ENCODE results near the gene NPHS1. TPM values are rescaled to one million over a fixed set of nuclear protein-coding genes. Genes with fewer than 3 reads are reported as not detected.
A peak's percentile ranks its signal among the peaks of the same experiment; 100 is the strongest.

Gene NPHS1
- total and polyA plus RNA-seq, 7 experiments from 2014 or later = 0.30 to 0.51 TPM; not detected in 5

DNA sequence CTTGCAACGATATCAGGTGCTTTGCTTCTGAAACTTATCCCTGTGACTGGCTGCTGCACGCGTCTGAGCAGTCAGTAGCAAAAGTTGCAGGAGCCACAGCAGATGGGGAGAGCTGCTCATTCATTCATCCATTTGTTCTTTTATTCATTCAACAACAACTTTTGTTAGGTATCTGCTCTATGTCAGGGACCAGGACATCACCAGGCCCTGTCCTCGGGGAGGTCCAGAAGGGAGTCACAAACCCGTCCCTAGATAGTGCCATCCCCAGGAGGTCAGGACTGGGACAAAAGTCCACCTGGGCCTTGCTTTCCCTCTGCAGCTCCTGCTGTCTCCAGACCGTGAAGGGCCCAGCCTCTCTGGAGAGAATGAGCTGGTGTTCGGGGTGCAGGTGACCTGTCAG lies 74.3 kb downstream of the NPHS1 start:
- Histone ChIP-seq H3K36me3 (ENCODE audit: control insufficient read depth in 2 of 3, insufficient read depth in 3 of 3, low read length in 3 of 3) (peaks cover 0 to 20% (median 0%) of the 10 kb centered on the region in 3 experiments), H3K4me1 (ENCODE audit: control insufficient read depth in 2 of 2, insufficient read depth in 2 of 2, low read length in 2 of 2) (peaks cover 0 to 6% of the 10 kb centered on the region in 2 donors), H3K27me3 (ENCODE audit: control insufficient read depth in 2 of 2, insufficient read depth in 2 of 2, low read length in 2 of 2) (no peaks in the 10 kb centered on the region), H3K27ac (ENCODE audit: low read depth, low read length) (no peak overlapping the region), H3K9me3 (ENCODE audit: control insufficient read depth in 2 of 3, low read length in 3 of 3) (no peaks in the 10 kb centered on the region), H3K4me3 (ENCODE audit: low read length) (no peak overlapping the region)
- H3K9me3 Mint-ChIP-seq = peaks cover 0 to 2% (median 0%) of the 10 kb centered on the region in 11 donors
- peak overlapping the region in 5 of 10 donors; percentile 11 to 51 (median 40) for H3K4me3 Mint-ChIP-seq
- CTCF ChIA-PET = interaction anchor here (0.5 to 1.0 kb wide), 3 partner anchors 79 to 477 kb away, joined by 3 to 4 read pairs (median 3); no protein-coding TSS in a partner anchor
- no peak overlapping the region for H3K27ac Mint-ChIP-seq
- DNase-seq (no peak), ATAC-seq (no peak)
- H3K36me3 Mint-ChIP-seq = peaks cover 0 to 16% (median 3%) of the 10 kb centered on the region in 5 donors
- H3K27me3 Mint-ChIP-seq = no peaks in the 10 kb centered on the region
- POLR2A ChIA-PET = no interaction called here
- peaks cover 13 to 28% (median 18%) of the 10 kb centered on the region in 7 donors for H3K4me1 Mint-ChIP-seq
- intact Hi-C loops (cut with micrococcal nuclease) = loop anchor here in 1 of 2 donors (10.0 kb wide), 1 partner anchor 277 kb away; the partner anchor contains the start of genes THAP8 and WDR62

DNA sequence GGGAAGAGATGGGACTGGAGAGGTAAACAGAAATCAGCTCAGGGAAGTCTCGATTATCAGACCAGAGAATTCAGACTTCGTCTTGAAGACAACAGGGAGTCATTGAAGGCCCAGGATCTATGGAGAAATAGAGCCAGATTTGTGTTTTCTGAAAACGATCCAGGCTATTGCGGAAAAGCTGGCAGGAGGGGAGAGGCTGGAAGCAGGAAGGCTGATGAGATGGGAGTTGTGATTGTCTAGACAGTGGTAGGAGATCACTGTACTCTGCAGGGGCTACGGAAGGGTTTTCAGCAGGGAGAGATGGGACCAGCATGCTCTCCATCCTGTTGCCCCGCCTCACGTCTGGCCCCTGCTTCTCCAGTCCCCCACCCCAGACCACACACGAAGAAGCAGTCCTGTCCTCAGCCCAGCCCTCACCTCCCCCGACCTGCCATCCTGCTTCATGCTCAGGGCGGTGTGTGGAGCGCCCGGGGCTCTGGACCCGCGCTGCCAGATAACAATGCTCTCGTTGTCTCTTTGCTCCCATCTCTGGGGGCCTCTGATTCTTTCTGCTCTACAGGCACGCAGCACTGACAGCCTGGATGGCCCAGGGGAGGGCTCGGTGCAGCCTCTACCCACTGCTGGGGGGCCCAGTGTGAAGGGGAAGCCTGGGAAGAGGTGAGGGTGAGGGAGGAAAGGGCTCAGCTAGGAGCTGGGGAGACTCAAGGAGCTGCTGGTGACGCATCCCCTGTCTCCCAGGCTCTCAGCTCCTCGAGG lies 75.0 kb downstream of the NPHS1 start:
- Mint-ChIP-seq H3K4me3 (peak overlapping the region; percentile 21 to 94 (median 72)), H3K27me3 (no peaks in the 10 kb centered on the region), H3K4me1 (peaks cover 11 to 28% (median 18%) of the 10 kb centered on the region in 7 donors), H3K36me3 (peaks cover 0 to 16% (median 0%) of the 10 kb centered on the region in 5 donors), H3K9me3 (peaks cover 0 to 2% (median 0%) of the 10 kb centered on the region in 11 donors), H3K27ac (peak overlapping the region in 1 of 9 donors; percentile 44)
- CTCF ChIA-PET = interaction anchor here (0.5 to 1.0 kb wide), 3 partner anchors 78 to 476 kb away, joined by 3 to 4 read pairs (median 3); no protein-coding TSS in a partner anchor
- H3K27me3 ChIP-seq (ENCODE audit: control insufficient read depth in 2 of 2, insufficient read depth in 2 of 2, low read length in 2 of 2) = no peaks in the 10 kb centered on the region
- POLR2A ChIA-PET = no interaction called here
- intact Hi-C loops (cut with micrococcal nuclease) = loop anchor here in 1 of 2 donors (10.0 kb wide), 1 partner anchor 278 kb away; the partner anchor contains the start of genes THAP8 and WDR62
- H3K4me3 ChIP-seq (ENCODE audit: low read length) = no peak overlapping the region
- ATAC-seq = no peak
- DNase-seq = no peak
- peaks cover 0 to 6% of the 10 kb centered on the region in 2 donors for H3K4me1 ChIP-seq (ENCODE audit: control insufficient read depth in 2 of 2, insufficient read depth in 2 of 2, low read length in 2 of 2)
- no peak overlapping the region for H3K27ac ChIP-seq (ENCODE audit: low read depth, low read length)
- peaks cover 0 to 15% (median 0%) of the 10 kb centered on the region in 3 experiments for H3K36me3 ChIP-seq (ENCODE audit: control insufficient read depth in 2 of 3, insufficient read depth in 3 of 3, low read length in 3 of 3)
- no peaks in the 10 kb centered on the region for H3K9me3 ChIP-seq (ENCODE audit: control insufficient read depth in 2 of 3, low read length in 3 of 3)

DNA sequence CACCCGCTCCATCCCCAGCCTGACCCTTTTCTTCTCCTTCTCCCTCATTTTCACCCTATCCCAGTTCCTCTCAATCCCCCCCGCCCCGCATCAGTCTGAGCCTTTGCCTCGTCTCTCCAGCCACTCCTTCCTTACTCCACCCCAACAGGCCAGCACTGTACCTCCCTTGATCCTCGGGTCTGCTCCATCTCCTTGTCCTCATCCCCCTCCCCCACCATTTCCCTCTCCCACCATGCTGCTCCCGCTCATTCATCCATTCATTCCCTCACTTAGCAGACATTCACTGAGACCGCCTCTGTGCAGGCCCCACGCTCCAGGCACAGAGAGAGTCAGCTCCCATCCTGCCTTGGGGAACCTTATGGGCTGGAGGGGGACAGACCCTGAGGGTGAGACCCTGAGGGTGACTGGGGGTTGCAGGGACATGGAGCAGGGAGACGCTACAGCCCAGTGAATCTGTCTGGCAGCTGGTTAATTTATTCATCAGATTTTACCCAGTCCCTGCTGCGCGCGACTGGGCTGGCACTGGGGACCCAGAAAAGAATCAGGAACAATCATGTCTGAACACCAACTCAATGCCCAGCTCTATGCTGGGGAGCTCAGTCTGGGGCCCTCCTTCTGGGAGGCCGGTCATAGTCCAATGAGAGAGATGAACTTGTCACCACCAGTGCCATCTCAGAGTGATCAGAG lies 76.1 kb downstream of the NPHS1 start:
- no peaks in the 10 kb centered on the region for H3K9me3 ChIP-seq (ENCODE audit: control insufficient read depth in 2 of 3, low read length in 3 of 3)
- ATAC-seq = no peak
- Mint-ChIP-seq H3K9me3 (peaks cover 0 to 2% (median 0%) of the 10 kb centered on the region in 11 donors), H3K36me3 (peaks cover 0 to 13% (median 0%) of the 10 kb centered on the region in 5 donors), H3K4me1 (peaks cover 11 to 28% (median 18%) of the 10 kb centered on the region in 7 donors), H3K27me3 (no peaks in the 10 kb centered on the region), H3K27ac (peak overlapping the region in 4 of 9 donors; percentile 12 to 88 (median 40)), H3K4me3 (peak overlapping the region; percentile 50 to 94 (median 78))
- H3K4me3 ChIP-seq (ENCODE audit: low read length) = no peak overlapping the region
- peaks cover 0 to 6% of the 10 kb centered on the region in 2 donors for H3K4me1 ChIP-seq (ENCODE audit: control insufficient read depth in 2 of 2, insufficient read depth in 2 of 2, low read length in 2 of 2)
- ChIA-PET POLR2A (interaction anchor here (0.6 kb wide), 1 partner anchor 16 kb away, joined by 5 read pairs; no protein-coding TSS in a partner anchor), CTCF (no interaction called here)
- no peaks in the 10 kb centered on the region for H3K27me3 ChIP-seq (ENCODE audit: control insufficient read depth in 2 of 2, insufficient read depth in 2 of 2, low read length in 2 of 2)
- peak overlapping the region; percentile 61 for H3K27ac ChIP-seq (ENCODE audit: low read depth, low read length)
- peaks cover 0 to 11% (median 0%) of the 10 kb centered on the region in 3 experiments for H3K36me3 ChIP-seq (ENCODE audit: control insufficient read depth in 2 of 3, insufficient read depth in 3 of 3, low read length in 3 of 3)
- intact Hi-C loops (cut with micrococcal nuclease) = loop anchor here in 1 of 2 donors (10.0 kb wide), 1 partner anchor 279 kb away; the partner anchor contains the start of genes THAP8 and WDR62
- DNase-seq = no peak

Other genes starting within 250 kb of the NPHS1 start
- 10 to 100 TPM; 23.6 to 40.0 (median 28.4) TPM for gene HAUS5, start 239.8 kb downstream of the NPHS1 start, total RNA-seq
- gene HAUS5, start 239.8 kb downstream of the NPHS1 start, polyA plus RNA-seq = 1 to 10 TPM; 7.6 TPM
- 10 to 100 TPM; 39.0 to 98.2 (median 51.3) TPM for gene RBM42, start 223.5 kb downstream of the NPHS1 start, total RNA-seq
- gene RBM42, start 223.5 kb downstream of the NPHS1 start, polyA plus RNA-seq = 10 to 100 TPM; 48.7 to 49.8 TPM
- gene ETV2, start 210.8 kb downstream of the NPHS1 start, total RNA-seq = under 1 TPM in 3 of 5 experiments, not detected in 2; 0.56 to 0.71 (median 0.70) TPM
- gene ETV2, start 210.8 kb downstream of the NPHS1 start, polyA plus RNA-seq = under 1 TPM; 0.61 to 0.89 TPM
- 100 to 1,000 TPM; 172 to 464 (median 232) TPM for gene COX6B1, start 204.2 kb downstream of the NPHS1 start, total RNA-seq
- gene COX6B1, start 204.2 kb downstream of the NPHS1 start, polyA plus RNA-seq = 100 to 1,000 TPM; 819 to 873 TPM
- gene UPK1A, start 186.0 kb downstream of the NPHS1 start, total RNA-seq = 1 to 10 TPM in 1 of 5 experiments, under 1 TPM in 1, not detected in 3; 0.41 to 1.3 TPM
- gene UPK1A, start 186.0 kb downstream of the NPHS1 start, polyA plus RNA-seq = not detected
- gene ZBTB32, start 147.9 kb downstream of the NPHS1 start, total RNA-seq = 10 to 100 TPM in 1 of 5 experiments, 1 to 10 TPM in 1, under 1 TPM in 2, not detected in 1; 0.35 to 41.6 (median 1.0) TPM
- not detected for gene ZBTB32, start 147.9 kb downstream of the NPHS1 start, polyA plus RNA-seq
- gene KMT2B, start 134.5 kb downstream of the NPHS1 start, total RNA-seq = 10 to 100 TPM; 64.2 to 79.8 (median 77.3) TPM
- gene KMT2B, start 134.5 kb downstream of the NPHS1 start, polyA plus RNA-seq = 1 to 10 TPM in 1 of 2 donors, under 1 TPM in 1; 0.60 to 3.2 TPM
- gene IGFLR1, start 110.1 kb downstream of the NPHS1 start, total RNA-seq = 100 to 1,000 TPM in 2 of 5 experiments, 10 to 100 TPM in 3; 61.4 to 113 (median 62.8) TPM
- 100 to 1,000 TPM in 1 of 2 donors, 10 to 100 TPM in 1; 99.5 to 107 TPM for gene IGFLR1, start 110.1 kb downstream of the NPHS1 start, polyA plus RNA-seq
- gene U2AF1L4, start 107.1 kb downstream of the NPHS1 start, total RNA-seq = 10 to 100 TPM; 33.7 to 86.8 (median 68.6) TPM
- 10 to 100 TPM; 75.7 to 89.7 TPM for gene U2AF1L4, start 107.1 kb downstream of the NPHS1 start, polyA plus RNA-seq
- gene PSENEN, start 106.9 kb downstream of the NPHS1 start, total RNA-seq = 10 to 100 TPM; 20.4 to 50.9 (median 26.3) TPM
- 10 to 100 TPM; 49.0 to 79.1 TPM for gene PSENEN, start 106.9 kb downstream of the NPHS1 start, polyA plus RNA-seq
- 10 to 100 TPM in 4 of 5 experiments, 1 to 10 TPM in 1; 7.9 to 33.1 (median 18.9) TPM for gene LIN37, start 103.9 kb downstream of the NPHS1 start, total RNA-seq
- 10 to 100 TPM in 1 of 2 donors, 1 to 10 TPM in 1; 6.7 to 20.6 TPM for gene LIN37, start 103.9 kb downstream of the NPHS1 start, polyA plus RNA-seq
- gene HSPB6, start 95.5 kb downstream of the NPHS1 start, total RNA-seq = under 1 TPM in 1 of 5 experiments, not detected in 4; 0.22 TPM
- gene HSPB6, start 95.5 kb downstream of the NPHS1 start, polyA plus RNA-seq = not detected
- gene PROSER3, start 94.3 kb downstream of the NPHS1 start, total RNA-seq = 10 to 100 TPM; 34.0 to 47.3 (median 39.7) TPM
- 1 to 10 TPM; 5.4 to 6.8 TPM for gene PROSER3, start 94.3 kb downstream of the NPHS1 start, polyA plus RNA-seq
- 10 to 100 TPM; 15.3 to 55.5 (median 23.4) TPM for gene ARHGAP33, start 76.9 kb downstream of the NPHS1 start, total RNA-seq
- gene ARHGAP33, start 76.9 kb downstream of the NPHS1 start, polyA plus RNA-seq = 1 to 10 TPM in 1 of 2 donors, under 1 TPM in 1; 0.09 to 1.0 TPM
- gene PRODH2, start 39.7 kb downstream of the NPHS1 start, total RNA-seq = not detected
- gene PRODH2, start 39.7 kb downstream of the NPHS1 start, polyA plus RNA-seq = not detected
- 1 to 10 TPM in 1 of 5 experiments, under 1 TPM in 2, not detected in 2; 0.16 to 1.3 (median 0.29) TPM for gene KIRREL2, start 4.4 kb upstream of the NPHS1 start, total RNA-seq
- gene KIRREL2, start 4.4 kb upstream of the NPHS1 start, polyA plus RNA-seq = not detected
- 1 to 10 TPM in 1 of 5 experiments, not detected in 4; 2.4 TPM for gene APLP1, start 16.1 kb upstream of the NPHS1 start, total RNA-seq
- not detected for gene APLP1, start 16.1 kb upstream of the NPHS1 start, polyA plus RNA-seq
- 100 to 1,000 TPM in 1 of 5 experiments, 10 to 100 TPM in 4; 47.8 to 116 (median 57.0) TPM for gene NFKBID, start 48.0 kb upstream of the NPHS1 start, total RNA-seq
- gene NFKBID, start 48.0 kb upstream of the NPHS1 start, polyA plus RNA-seq = 1 to 10 TPM; 2.4 to 6.5 TPM
- gene HCST, start 50.0 kb upstream of the NPHS1 start, total RNA-seq = 100 to 1,000 TPM in 3 of 5 experiments, 10 to 100 TPM in 2; 57.4 to 117 (median 113) TPM
- 100 to 1,000 TPM; 879 to 895 TPM for gene HCST, start 50.0 kb upstream of the NPHS1 start, polyA plus RNA-seq
- 100 to 1,000 TPM in 1 of 5 experiments, 10 to 100 TPM in 3, not detected in 1; 15.1 to 428 (median 35.6) TPM for gene TYROBP, start 55.8 kb upstream of the NPHS1 start, total RNA-seq
- gene TYROBP, start 55.8 kb upstream of the NPHS1 start, polyA plus RNA-seq = 1 to 10 TPM; 2.3 to 3.7 TPM
- gene LRFN3, start 83.9 kb upstream of the NPHS1 start, total RNA-seq = 10 to 100 TPM in 3 of 5 experiments, 1 to 10 TPM in 2; 5.7 to 14.9 (median 11.6) TPM
- 1 to 10 TPM; 1.2 to 2.4 TPM for gene LRFN3, start 83.9 kb upstream of the NPHS1 start, polyA plus RNA-seq
- 10 to 100 TPM in 3 of 5 experiments, 1 to 10 TPM in 2; 7.8 to 26.1 (median 17.8) TPM for gene SDHAF1, start 142.7 kb upstream of the NPHS1 start, total RNA-seq
- 10 to 100 TPM; 29.9 to 58.1 TPM for gene SDHAF1, start 142.7 kb upstream of the NPHS1 start, polyA plus RNA-seq
- 1 to 10 TPM; 1.7 to 5.4 (median 3.8) TPM for gene SYNE4, start 156.3 kb upstream of the NPHS1 start, total RNA-seq
- under 1 TPM in 1 of 2 donors, not detected in 1; 0.14 TPM for gene SYNE4, start 156.3 kb upstream of the NPHS1 start, polyA plus RNA-seq
- 10 to 100 TPM; 32.6 to 60.6 (median 49.3) TPM for gene ALKBH6, start 161.7 kb upstream of the NPHS1 start, total RNA-seq
- gene ALKBH6, start 161.7 kb upstream of the NPHS1 start, polyA plus RNA-seq = 10 to 100 TPM; 19.1 to 34.1 TPM
- gene CLIP3, start 180.4 kb upstream of the NPHS1 start, total RNA-seq = 1 to 10 TPM; 1.1 to 4.0 (median 3.0) TPM
- gene CLIP3, start 180.4 kb upstream of the NPHS1 start, polyA plus RNA-seq = 1 to 10 TPM; 3.1 to 5.2 TPM
- 1 to 10 TPM; 2.2 to 6.6 (median 6.1) TPM for gene THAP8, start 201.8 kb upstream of the NPHS1 start, total RNA-seq
- gene THAP8, start 201.8 kb upstream of the NPHS1 start, polyA plus RNA-seq = 1 to 10 TPM; 4.5 to 5.4 TPM
- 10 to 100 TPM in 1 of 5 experiments, 1 to 10 TPM in 4; 1.5 to 22.4 (median 2.9) TPM for gene WDR62, start 202.4 kb upstream of the NPHS1 start, total RNA-seq
- under 1 TPM; 0.07 to 0.33 TPM for gene WDR62, start 202.4 kb upstream of the NPHS1 start, polyA plus RNA-seq